HEK293 (cell line): ENCODE measurements around the gene SVOPL.

Experiments
- CTCF ChIA-PET: fragments of 350-600 bp; formaldehyde crosslinking; extraction: SDS; loops from one replicate; lab custom pipeline; 2021; ENCODE audit warnings: antibody characterized with exemption; lab: Yijun Ruan, JAX
- POLR2A ChIA-PET: fragments of 300-600 bp; formaldehyde crosslinking; extraction: SDS; loops from one replicate; lab custom pipeline; 2020; ENCODE audit warnings: antibody characterized with exemption, inconsistent platforms; lab: Yijun Ruan, JAX
- H3K27ac ChIP-seq: fragments of 200-500 bp; sonication (Bioruptor generic); 2 replicates; pipeline ENCODE4 v1.5.1; 2014; ENCODE audit warnings: low read depth, low read length, control low read depth, inconsistent platforms; ENCODE audit errors: extremely low read depth
- H3K36me3 ChIP-seq, 2 experiments: fragments of 200-500 bp in 1 of 2; sonication (Bioruptor generic) in 1 of 2; 1 replicate in 1 of 2; 2 replicates in 1 of 2; pipeline ENCODE4 v1.5.1; 2014 to 2017; ENCODE audit warnings: inconsistent platforms in 2 of 2, low read length in 2 of 2; ENCODE audit not compliant: control insufficient read depth in 2 of 2, insufficient read depth in 1 of 2
- H3K4me1 ChIP-seq: fragments of 200-500 bp; sonication (Bioruptor generic); 2 replicates; pipeline ENCODE4 v1.5.1; 2014; ENCODE audit warnings: mild to moderate bottlenecking, low read length, inconsistent platforms; ENCODE audit not compliant: control insufficient read depth, insufficient read depth
- H3K4me3 ChIP-seq: 2 replicates; pipeline ENCODE4 v1.5.1; 2011; ENCODE audit warnings: low read depth, mild to moderate bottlenecking, control low read depth, low read length, moderate library complexity
- H3K9me3 ChIP-seq: fragments of 200-500 bp; sonication (Bioruptor generic); 2 replicates; pipeline ENCODE4 v1.5.1; 2014; ENCODE audit warnings: low read depth, low read length, inconsistent platforms; ENCODE audit not compliant: control insufficient read depth, insufficient read depth
- AEBP2 ChIP-seq: fragments of 450-650 bp; formaldehyde crosslinking; IDR thresholded peaks from 2 replicates; pipeline ENCODE4 v1.5.1; 2016; ENCODE audit warnings: missing biosample characterization, missing genetic modification characterization, borderline replicate concordance
- GLI2 ChIP-seq: fragments of 450-650 bp; formaldehyde crosslinking; IDR thresholded peaks from 2 replicates; pipeline ENCODE4; 2017; ENCODE audit warnings: missing biosample characterization, missing genetic modification characterization, low read depth, borderline replicate concordance
- KLF16 ChIP-seq: fragments of 450-650 bp; formaldehyde crosslinking; IDR thresholded peaks from 2 replicates; pipeline ENCODE4 v1.5.1; 2017; ENCODE audit warnings: missing biosample characterization, missing genetic modification characterization
- OVOL3 ChIP-seq: fragments of 450-650 bp; formaldehyde crosslinking; IDR thresholded peaks from 2 replicates; pipeline ENCODE4 v1.5.1; 2016; ENCODE audit warnings: missing biosample characterization, missing genetic modification characterization
- PRDM6 ChIP-seq: fragments of 450-650 bp; formaldehyde crosslinking; IDR thresholded peaks from 2 replicates; pipeline ENCODE4 v1.5.1; 2017; ENCODE audit warnings: missing biosample characterization, missing genetic modification characterization
- REPIN1 ChIP-seq: fragments of 450-650 bp; formaldehyde crosslinking; IDR thresholded peaks from 2 replicates; pipeline ENCODE4 v1.5.1; 2017; ENCODE audit warnings: missing biosample characterization, missing genetic modification characterization, low read depth
- SCRT2 ChIP-seq: fragments of 450-650 bp; formaldehyde crosslinking; IDR thresholded peaks from 2 replicates; pipeline ENCODE4 v1.5.1; 2016; ENCODE audit warnings: missing biosample characterization, missing genetic modification characterization
- ZBTB7A ChIP-seq: fragments of 450-650 bp; formaldehyde crosslinking; IDR thresholded peaks from 2 replicates; pipeline ENCODE4 v1.5.1; 2016; ENCODE audit warnings: low read depth, missing biosample characterization, missing genetic modification characterization
- ZFHX2 ChIP-seq: fragments of 450-650 bp; formaldehyde crosslinking; conservative IDR thresholded peaks from 2 replicates; pipeline ENCODE4 v1.5.1; 2016; ENCODE audit warnings: missing biosample characterization, missing genetic modification characterization
- ZNF146 ChIP-seq: fragments of 450-650 bp; formaldehyde crosslinking; IDR thresholded peaks from 2 replicates; pipeline ENCODE4 v1.5.1; 2016; ENCODE audit warnings: missing biosample characterization, missing genetic modification characterization
- ZNF174 ChIP-seq: fragments of 450-650 bp; formaldehyde crosslinking; IDR thresholded peaks from 2 replicates; pipeline ENCODE4 v1.5.0; 2017; ENCODE audit warnings: missing biosample characterization, mild to moderate bottlenecking, missing genetic modification characterization
- ZNF292 ChIP-seq: fragments of 450-650 bp; formaldehyde crosslinking; IDR thresholded peaks from 2 replicates; pipeline ENCODE4 v1.5.1; 2016; ENCODE audit warnings: low read depth, missing biosample characterization, missing genetic modification characterization, borderline replicate concordance
- ZNF350 ChIP-seq: fragments of 450-650 bp; formaldehyde crosslinking; IDR thresholded peaks from 2 replicates; pipeline ENCODE4 v1.5.0; 2017; ENCODE audit warnings: missing biosample characterization, mild to moderate bottlenecking, missing genetic modification characterization
- ZNF391 ChIP-seq: fragments of 450-650 bp; formaldehyde crosslinking; IDR thresholded peaks from 2 replicates; pipeline ENCODE4 v1.5.1; 2016; ENCODE audit warnings: low read depth, missing biosample characterization, missing genetic modification characterization, borderline replicate concordance
- ZNF394 ChIP-seq: fragments of 450-650 bp; formaldehyde crosslinking; IDR thresholded peaks from 2 replicates; pipeline ENCODE4 v1.5.1; 2016; ENCODE audit warnings: missing biosample characterization, missing genetic modification characterization, mild to moderate bottlenecking, moderate library complexity, borderline replicate concordance
- ZNF426 ChIP-seq: fragments of 450-650 bp; formaldehyde crosslinking; IDR thresholded peaks from 2 replicates; pipeline ENCODE4 v1.5.1; 2017; ENCODE audit warnings: missing biosample characterization, missing genetic modification characterization, mild to moderate bottlenecking, inconsistent platforms, moderate library complexity
- ZNF488 ChIP-seq: fragments of 450-650 bp; formaldehyde crosslinking; IDR thresholded peaks from 2 replicates; pipeline ENCODE4 v1.5.1; 2016; ENCODE audit warnings: missing biosample characterization, missing genetic modification characterization
- ZNF555 ChIP-seq: fragments of 450-650 bp; formaldehyde crosslinking; conservative IDR thresholded peaks from 2 replicates; pipeline ENCODE4 v1.5.1; 2017; ENCODE audit warnings: missing biosample characterization, mild to moderate bottlenecking, missing genetic modification characterization, inconsistent platforms
- ZNF776 ChIP-seq: fragments of 450-650 bp; formaldehyde crosslinking; IDR thresholded peaks from 2 replicates; pipeline ENCODE4 v1.5.0; 2017; ENCODE audit warnings: missing biosample characterization, missing genetic modification characterization, borderline replicate concordance
- TF ChIP-seq, protein P1 (sequence below): fragments of 450-650 bp; formaldehyde crosslinking; IDR thresholded peaks from 2 replicates; pipeline ENCODE4 v1.5.1; 2016; ENCODE audit warnings: missing biosample characterization, missing genetic modification characterization
- TF ChIP-seq, protein P2 (sequence below): fragments of 450-650 bp; formaldehyde crosslinking; conservative IDR thresholded peaks from 2 replicates; pipeline ENCODE4 v1.5.1; 2016; ENCODE audit warnings: low read depth, missing biosample characterization, missing genetic modification characterization
- TF ChIP-seq, protein P3 (sequence below): fragments of 450-650 bp; formaldehyde crosslinking; IDR thresholded peaks from 2 replicates; pipeline ENCODE4 v1.5.1; 2016; ENCODE audit warnings: missing biosample characterization, missing genetic modification characterization

The SVOPL gene

GRCh38 chr7:138658889-138659288 is 42.3 kb downstream of the SVOPL start (continued):
- TF ChIP-seq, protein P1, sequence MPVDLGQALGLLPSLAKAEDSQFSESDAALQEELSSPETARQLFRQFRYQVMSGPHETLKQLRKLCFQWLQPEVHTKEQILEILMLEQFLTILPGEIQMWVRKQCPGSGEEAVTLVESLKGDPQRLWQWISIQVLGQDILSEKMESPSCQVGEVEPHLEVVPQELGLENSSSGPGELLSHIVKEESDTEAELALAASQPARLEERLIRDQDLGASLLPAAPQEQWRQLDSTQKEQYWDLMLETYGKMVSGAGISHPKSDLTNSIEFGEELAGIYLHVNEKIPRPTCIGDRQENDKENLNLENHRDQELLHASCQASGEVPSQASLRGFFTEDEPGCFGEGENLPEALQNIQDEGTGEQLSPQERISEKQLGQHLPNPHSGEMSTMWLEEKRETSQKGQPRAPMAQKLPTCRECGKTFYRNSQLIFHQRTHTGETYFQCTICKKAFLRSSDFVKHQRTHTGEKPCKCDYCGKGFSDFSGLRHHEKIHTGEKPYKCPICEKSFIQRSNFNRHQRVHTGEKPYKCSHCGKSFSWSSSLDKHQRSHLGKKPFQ (tag by site-specific recombination), result no peak

GRCh38 chr7:138657854-138658386 is 43.2 kb downstream of the SVOPL start:
- no peaks in the 10 kb centered on the region for H3K9me3 ChIP-seq
- H3K4me1 ChIP-seq, result no peaks in the 10 kb centered on the region
- TF ChIP-seq ZNF776 (tag by site-specific recombination), result no peak
- TF ChIP-seq ZFHX2 (tag by site-specific recombination), result no peak
- TF ChIP-seq PRDM6 (tag by site-specific recombination), result no peak
- TF ChIP-seq ZNF174 (tag by site-specific recombination), result no peak
- TF ChIP-seq ZBTB7A (tag by site-specific recombination), result no peak
- TF ChIP-seq SCRT2 (tag by site-specific recombination), result no peak
- TF ChIP-seq ZNF350 (tag by site-specific recombination), result no peak
- no peak for TF ChIP-seq GLI2 (tag by site-specific recombination)
- TF ChIP-seq OVOL3, result no peak
- no peak for TF ChIP-seq ZNF391 (tag by site-specific recombination)
- TF ChIP-seq AEBP2 (tag by site-specific recombination), result no peak
- no peaks in the 10 kb centered on the region for H3K36me3 ChIP-seq
- no peak overlapping the region for H3K27ac ChIP-seq
- no peak overlapping the region for H3K4me3 ChIP-seq
- ChIA-PET POLR2A (no interaction called here), CTCF (interaction anchor here (1.5 kb wide), 1 partner anchor 81 kb away, joined by 4 read pairs; no protein-coding TSS in a partner anchor)

DNA sequence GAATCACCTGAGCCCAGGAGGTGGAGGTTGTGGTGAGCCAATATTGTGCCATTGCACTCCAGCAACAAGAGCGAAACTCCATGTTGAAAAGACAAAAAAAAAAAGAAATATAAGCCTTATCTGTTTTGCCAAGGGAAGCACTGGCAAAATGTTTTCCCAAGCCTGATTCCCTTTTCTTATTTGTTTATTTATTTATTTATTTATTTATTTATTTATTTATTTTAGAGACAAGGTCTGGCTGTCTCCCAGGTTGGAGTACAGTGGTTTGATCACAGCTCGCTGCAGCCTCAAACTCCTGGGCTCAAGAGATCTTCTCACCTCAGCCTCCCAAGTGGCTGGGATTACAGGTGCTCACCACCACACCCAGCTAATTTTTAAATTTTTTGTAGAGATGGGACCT is 44.2 kb downstream of the SVOPL start:
- no peaks in the 10 kb centered on the region for H3K36me3 ChIP-seq
- H3K4me1 ChIP-seq, result no peaks in the 10 kb centered on the region
- no peaks in the 10 kb centered on the region for H3K9me3 ChIP-seq
- no peak overlapping the region for H3K27ac ChIP-seq
- H3K4me3 ChIP-seq, result no peak overlapping the region
- POLR2A ChIA-PET, result no interaction called here
- CTCF ChIA-PET, result no interaction called here
- TF ChIP-seq, protein P2, sequence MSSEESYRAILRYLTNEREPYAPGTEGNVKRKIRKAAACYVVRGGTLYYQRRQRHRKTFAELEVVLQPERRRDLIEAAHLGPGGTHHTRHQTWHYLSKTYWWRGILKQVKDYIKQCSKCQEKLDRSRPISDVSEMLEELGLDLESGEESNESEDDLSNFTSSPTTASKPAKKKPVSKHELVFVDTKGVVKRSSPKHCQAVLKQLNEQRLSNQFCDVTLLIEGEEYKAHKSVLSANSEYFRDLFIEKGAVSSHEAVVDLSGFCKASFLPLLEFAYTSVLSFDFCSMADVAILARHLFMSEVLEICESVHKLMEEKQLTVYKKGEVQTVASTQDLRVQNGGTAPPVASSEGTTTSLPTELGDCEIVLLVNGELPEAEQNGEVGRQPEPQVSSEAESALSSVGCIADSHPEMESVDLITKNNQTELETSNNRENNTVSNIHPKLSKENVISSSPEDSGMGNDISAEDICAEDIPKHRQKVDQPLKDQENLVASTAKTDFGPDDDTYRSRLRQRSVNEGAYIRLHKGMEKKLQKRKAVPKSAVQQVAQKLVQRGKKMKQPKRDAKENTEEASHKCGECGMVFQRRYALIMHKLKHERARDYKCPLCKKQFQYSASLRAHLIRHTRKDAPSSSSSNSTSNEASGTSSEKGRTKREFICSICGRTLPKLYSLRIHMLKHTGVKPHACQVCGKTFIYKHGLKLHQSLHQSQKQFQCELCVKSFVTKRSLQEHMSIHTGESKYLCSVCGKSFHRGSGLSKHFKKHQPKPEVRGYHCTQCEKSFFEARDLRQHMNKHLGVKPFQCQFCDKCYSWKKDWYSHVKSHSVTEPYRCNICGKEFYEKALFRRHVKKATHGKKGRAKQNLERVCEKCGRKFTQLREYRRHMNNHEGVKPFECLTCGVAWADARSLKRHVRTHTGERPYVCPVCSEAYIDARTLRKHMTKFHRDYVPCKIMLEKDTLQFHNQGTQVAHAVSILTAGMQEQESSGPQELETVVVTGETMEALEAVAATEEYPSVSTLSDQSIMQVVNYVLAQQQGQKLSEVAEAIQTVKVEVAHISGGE (tag by site-specific recombination), result 0 out of 2 replicates have a peak, but pooled peaks have one; percentile 30
- TF ChIP-seq, protein P3, sequence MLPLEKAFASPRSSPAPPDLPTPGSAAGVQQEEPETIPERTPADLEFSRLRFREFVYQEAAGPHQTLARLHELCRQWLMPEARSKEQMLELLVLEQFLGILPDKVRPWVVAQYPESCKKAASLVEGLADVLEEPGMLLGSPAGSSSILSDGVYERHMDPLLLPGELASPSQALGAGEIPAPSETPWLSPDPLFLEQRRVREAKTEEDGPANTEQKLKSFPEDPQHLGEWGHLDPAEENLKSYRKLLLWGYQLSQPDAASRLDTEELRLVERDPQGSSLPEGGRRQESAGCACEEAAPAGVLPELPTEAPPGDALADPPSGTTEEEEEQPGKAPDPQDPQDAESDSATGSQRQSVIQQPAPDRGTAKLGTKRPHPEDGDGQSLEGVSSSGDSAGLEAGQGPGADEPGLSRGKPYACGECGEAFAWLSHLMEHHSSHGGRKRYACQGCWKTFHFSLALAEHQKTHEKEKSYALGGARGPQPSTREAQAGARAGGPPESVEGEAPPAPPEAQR, result no peak
- TF ChIP-seq GLI2 (tag by site-specific recombination), result no peak
- no peak for TF ChIP-seq KLF16 (tag by site-specific recombination)
- TF ChIP-seq ZNF488, result no peak
- peak; percentile 24; the same call in 1 of the 2 replicates for TF ChIP-seq ZNF426
- TF ChIP-seq ZNF146 (tag by site-specific recombination), result no peak
- no peak for TF ChIP-seq ZNF292 (tag by site-specific recombination)
- peak; percentile 52; the same call in 1 of the 2 replicates for TF ChIP-seq ZNF394 (tag by site-specific recombination)
- peak; percentile 18; the same call in 1 of the 2 replicates for TF ChIP-seq ZNF555
- TF ChIP-seq REPIN1 (tag by site-specific recombination), result no peak
